GM23248 (cell line): ENCODE results near the gene RNF152. TPM values are rescaled to one million over a fixed set of nuclear protein-coding genes. Genes with fewer than 3 reads are reported as not detected.

Source experiments
- DNase-seq: peaks from one replicate; pipeline ENCODE4 v3.0.0-alpha.2; 2015
- H2AFZ ChIP-seq: fragments of 200-600 bp; sonication (generic); 2 replicates; pipeline ENCODE4 v1.6.1; 2016; ENCODE audit warnings: antibody characterized with exemption
- H3F3A ChIP-seq: fragments of 200-600 bp; sonication (generic); 2 replicates; pipeline ENCODE4 v1.6.1; 2016; ENCODE audit warnings: mild to moderate bottlenecking, antibody characterized with exemption, mixed run types; ENCODE audit not compliant: insufficient read depth
- H3K27ac ChIP-seq: fragments of 200-600 bp; sonication (generic); 2 replicates; pipeline ENCODE4 v1.5.1; 2016; ENCODE audit warnings: mild to moderate bottlenecking
- H3K27me3 ChIP-seq: fragments of 200-600 bp; sonication (generic); replicated peaks from 2 replicates; pipeline ENCODE4 v1.6.1; 2016; ENCODE audit warnings: mild to moderate bottlenecking; ENCODE audit not compliant: insufficient read depth
- H3K36me3 ChIP-seq: fragments of 200-600 bp; sonication (generic); 2 replicates; pipeline ENCODE4 v1.6.1; 2016; ENCODE audit warnings: low read depth, mild to moderate bottlenecking
- H3K4me1 ChIP-seq: fragments of 200-600 bp; sonication (generic); 2 replicates; pipeline ENCODE4 v1.6.1; 2016; ENCODE audit warnings: mild to moderate bottlenecking; ENCODE audit not compliant: insufficient read depth
- H3K4me2 ChIP-seq: fragments of 200-600 bp; sonication (generic); one replicate; pipeline ENCODE4 v1.6.1; 2016; ENCODE audit warnings: mild to moderate bottlenecking; ENCODE audit not compliant: unreplicated experiment
- H3K4me3 ChIP-seq: fragments of 200-600 bp; sonication (generic); 2 replicates; pipeline ENCODE4 v1.5.1; 2016; ENCODE audit warnings: mild to moderate bottlenecking
- H3K79me2 ChIP-seq: fragments of 200-600 bp; sonication (generic); 2 replicates; pipeline ENCODE4 v1.6.1; 2016; ENCODE audit warnings: mild to moderate bottlenecking; ENCODE audit not compliant: insufficient read depth
- H3K9ac ChIP-seq: fragments of 200-600 bp; sonication (generic); 2 replicates; pipeline ENCODE4 v1.6.1; 2016; ENCODE audit warnings: mild to moderate bottlenecking
- H3K9me2 ChIP-seq: fragments of 200-600 bp; sonication (generic); 2 replicates; pipeline ENCODE4 v1.6.1; 2016; ENCODE audit warnings: mixed run types, mild to moderate bottlenecking, moderate library complexity; ENCODE audit not compliant: insufficient read depth
- H3K9me3 ChIP-seq: fragments of 200-600 bp; sonication (generic); one replicate; pipeline ENCODE4 v1.6.1; 2017; ENCODE audit warnings: low read depth
- H4K20me1 ChIP-seq: fragments of 200-600 bp; sonication (generic); 2 replicates; pipeline ENCODE4 v1.6.0; 2016; ENCODE audit not compliant: insufficient read depth
- EZH2 ChIP-seq: fragments of 200-600 bp; sonication (generic); IDR thresholded peaks from 2 replicates; pipeline ENCODE4 v1.6.1; 2018; ENCODE audit warnings: antibody characterized with exemption, mild to moderate bottlenecking; ENCODE audit not compliant: insufficient read depth, poor library complexity, severe bottlenecking
- EZH2phosphoT487 ChIP-seq: fragments of 200-600 bp; sonication (generic); IDR thresholded peaks from 2 replicates; pipeline ENCODE4 v1.6.1; 2018; ENCODE audit warnings: antibody characterized with exemption, moderate library complexity, mild to moderate bottlenecking, low read depth; ENCODE audit not compliant: insufficient read depth
- WGBS, 2 experiments: methylation state at CpG; one replicate each; pipeline ENCODE4 v1.1.6; 2015 to 2017; ENCODE audit warnings: low lambda C conversion rate in 2 of 2, low coverage in 1 of 2; ENCODE audit errors: missing lambda C conversion rate in 2 of 2; 5-methylcytosine and 5-hydroxymethylcytosine counted together
- in situ Hi-C: fragments of 300-500 bp; cut with MboI; formaldehyde crosslinking; loops from 2 replicates; pipeline ENCODE4 v1.15.0; 2020
- polyA plus RNA-seq: library from polyadenylated mRNA; unstranded; fragments of >200 nt; fragmentation: Nextera tagmentation; extraction: Ambion mirVana; gene quantifications from 2 replicates; pipeline ENCODE4 v1.2.1, GENCODE V29; 2016
- total RNA-seq: library from RNA; depleted of rRNA; stranded (reverse); fragments of >200 nt; shearing (Covaris generic); gene quantifications from 2 replicates; pipeline ENCODE4 v1.2.3, GENCODE V29; 2014

RNF152 gene
- total and polyA plus RNA-seq, 2 experiments from 2014 or later: 1.9 to 11.3 TPM

- Histone ChIP-seq H3K27ac (no peak overlapping the region), H3K36me3 (no peaks in the 10 kb centered on the region), H3K4me2 (no peak overlapping the region), H3K9ac (no peak overlapping the region), H4K20me1 (no peaks in the 10 kb centered on the region), H3K9me2 (no peaks in the 10 kb centered on the region), H3F3A (no peaks in the 10 kb centered on the region), H3K27me3 (no peaks in the 10 kb centered on the region), H3K4me3 (no peak overlapping the region), H3K4me1 (no peaks in the 10 kb centered on the region), H3K79me2 (no peaks in the 10 kb centered on the region), H3K9me3 (no peaks in the 10 kb centered on the region), H2AFZ (no peak overlapping the region)
- TF ChIP-seq EZH2 (no peak), EZH2phosphoT487 (no peak)
- in situ Hi-C loops: no loop called here
- no peak for DNase-seq
Measured at GRCh38 chr18:61774846-61775245, 118.0 kb downstream of the RNF152 start.

- TF ChIP-seq EZH2 (no peak), EZH2phosphoT487 (no peak)
- H3K27ac ChIP-seq: no peak overlapping the region
- H3K27me3 ChIP-seq: no peaks in the 10 kb centered on the region
Measured at GRCh38 chr18:61772293-61772848, 120.4 kb downstream of the RNF152 start.

GRCh38 chr18:61771861-61772260, 120.9 kb downstream of the RNF152 start:
- no peaks in the 10 kb centered on the region for H3K9me2 ChIP-seq
- no peaks in the 10 kb centered on the region for H3K9me3 ChIP-seq
- H3K9ac ChIP-seq: no peak overlapping the region
- H3F3A ChIP-seq: no peaks in the 10 kb centered on the region
- no peak for DNase-seq
- in situ Hi-C loops: no loop called here
- H3K4me1 ChIP-seq: no peaks in the 10 kb centered on the region
- H3K4me2 ChIP-seq: no peak overlapping the region
- no peak overlapping the region for H2AFZ ChIP-seq
- TF ChIP-seq EZH2phosphoT487 (no peak), EZH2 (no peak)
- no peak overlapping the region for H3K4me3 ChIP-seq
- no peaks in the 10 kb centered on the region for H3K27me3 ChIP-seq
- H3K27ac ChIP-seq: no peak overlapping the region
- H4K20me1 ChIP-seq: no peaks in the 10 kb centered on the region
- 88 to 90% methylated on average over 2 of the region's 2 CpGs for WGBS, 2 experiments
- no peaks in the 10 kb centered on the region for H3K79me2 ChIP-seq
- no peaks in the 10 kb centered on the region for H3K36me3 ChIP-seq

More at GRCh38 chr18:61772293-61772848, 120.4 kb downstream of the RNF152 start:
- H2AFZ ChIP-seq: no peak overlapping the region
- H3K9ac ChIP-seq: no peak overlapping the region
- no peaks in the 10 kb centered on the region for H3K79me2 ChIP-seq
- H3F3A ChIP-seq: no peaks in the 10 kb centered on the region
- H3K9me2 ChIP-seq: no peaks in the 10 kb centered on the region
- no peak overlapping the region for H3K4me2 ChIP-seq
- no peaks in the 10 kb centered on the region for H3K36me3 ChIP-seq
- H3K9me3 ChIP-seq: no peaks in the 10 kb centered on the region
- H3K4me1 ChIP-seq: no peaks in the 10 kb centered on the region
- no peak overlapping the region for H3K4me3 ChIP-seq
- no peaks in the 10 kb centered on the region for H4K20me1 ChIP-seq
- in situ Hi-C loops: no loop called here
- WGBS, 2 experiments: 83 to 84% methylated on average over 2 of the region's 2 CpGs
- DNase-seq: no peak

- H3K27me3 ChIP-seq: no peaks in the 10 kb centered on the region
- no peak for DNase-seq
- H3K4me1 ChIP-seq: peaks cover 4% of the 10 kb centered on the region; the same call in 1 of the 2 replicates
- no peaks in the 10 kb centered on the region for H4K20me1 ChIP-seq
- TF ChIP-seq EZH2phosphoT487 (no peak), EZH2 (no peak)
- no peak overlapping the region for H3K27ac ChIP-seq
- H3K79me2 ChIP-seq: no peaks in the 10 kb centered on the region
- H3K9ac ChIP-seq: no peak overlapping the region
- peaks cover 4% of the 10 kb centered on the region for H3F3A ChIP-seq
- no peak overlapping the region for H3K4me3 ChIP-seq
- 84 to 96% methylated on average over 3 of the region's 3 CpGs for WGBS, 2 experiments
- no peak overlapping the region for H2AFZ ChIP-seq
- H3K36me3 ChIP-seq: no peaks in the 10 kb centered on the region
- no peaks in the 10 kb centered on the region for H3K9me3 ChIP-seq
- H3K9me2 ChIP-seq: no peaks in the 10 kb centered on the region
- in situ Hi-C loops: no loop called here
- H3K4me2 ChIP-seq: no peak overlapping the region
Measured at GRCh38 chr18:61770279-61770678, 122.5 kb downstream of the RNF152 start.

- in situ Hi-C loops: no loop called here
Measured at GRCh38 chr18:61766266-61766884, 126.4 kb downstream of the RNF152 start.

More at GRCh38 chr18:61766266-61766884, 126.4 kb downstream of the RNF152 start:
- Histone ChIP-seq H3K79me2 (no peaks in the 10 kb centered on the region), H3K4me1 (peaks cover 16% of the 10 kb centered on the region), H2AFZ (no peak overlapping the region), H3K9me2 (no peaks in the 10 kb centered on the region), H3K27me3 (no peaks in the 10 kb centered on the region), H3K9me3 (no peaks in the 10 kb centered on the region), H3K36me3 (no peaks in the 10 kb centered on the region), H3K27ac (no peak overlapping the region), H3K4me3 (no peak overlapping the region), H3K4me2 (no peak overlapping the region), H4K20me1 (no peaks in the 10 kb centered on the region), H3F3A (peaks cover 21% of the 10 kb centered on the region), H3K9ac (no peak overlapping the region)
- WGBS, 2 experiments: 84 to 89% methylated on average over 2 of the region's 2 CpGs
- DNase-seq: no peak
- TF ChIP-seq EZH2: no peak
- TF ChIP-seq EZH2phosphoT487: no peak
